ENCODE measurements around the gene SLC35F2.
"Not testable (repeated sequence)": the region's sequence is repeated elsewhere in the genome, so short reads cannot be mapped to it uniquely, and the experiment has no call there.

SLC35F2 gene

DNA sequence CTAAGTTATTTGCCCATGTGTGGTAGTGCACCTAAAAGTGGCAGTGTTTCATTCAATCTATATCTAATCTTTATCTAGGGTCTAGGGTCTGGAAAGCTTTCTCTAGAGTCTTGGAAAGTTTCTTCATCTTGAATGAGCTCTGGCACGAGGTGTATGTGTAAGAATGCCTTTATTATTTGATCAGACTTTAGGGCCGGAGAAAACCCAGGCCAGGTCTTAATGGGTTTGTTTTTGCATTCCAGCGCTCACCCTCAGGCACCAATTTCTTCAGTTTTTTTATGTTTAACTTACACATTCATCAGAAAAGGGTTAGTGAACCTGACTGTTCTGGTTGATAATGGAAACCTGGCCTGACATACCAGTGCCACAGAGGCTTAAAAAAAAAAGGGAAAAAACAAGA lies 78.5 kb downstream of the SLC35F2 start:
- H3K27me3 ChIP-seq (replicated peaks in 2 of 5; ENCODE audit: control insufficient read depth in 4 of 5, insufficient read depth in 5 of 5, low read length in 4 of 5) = peaks cover 0 to 4% (median 2%) of the 10 kb centered on the region in 5 experiments
- WGBS (ENCODE audit: insufficient coverage) = 80% methylated on average over 1 of the region's 3 CpGs
- H3K9me3 ChIP-seq (ENCODE audit: control extremely low read depth in 1 of 5, control insufficient read depth in 4 of 5, insufficient read depth in 2 of 5, low read depth in 1 of 5, low read length in 4 of 5) = no peaks in the 10 kb centered on the region
- no peaks in the 10 kb centered on the region for H3K4me1 ChIP-seq (ENCODE audit: control extremely low read depth in 1 of 4, control insufficient read depth in 4 of 4, insufficient read depth in 4 of 4, low read length in 3 of 4)
- H3K36me3 ChIP-seq (ENCODE audit: control insufficient read depth in 4 of 4, insufficient read depth in 4 of 4, low read length in 3 of 4) = no peaks in the 10 kb centered on the region
- no peak overlapping the region for H3K27ac ChIP-seq (ENCODE audit: insufficient read depth in 1 of 2, low read depth in 1 of 2, low read length in 2 of 2, poor library complexity in 1 of 2, severe bottlenecking in 2 of 2)
- ChIA-PET POLR2A (interaction anchor here (0.7 kb wide), 1 partner anchor 91 kb away, joined by 6 read pairs; no protein-coding TSS in a partner anchor), CTCF (no interaction called here)
- DNase-seq = no peak
- no peak overlapping the region for H3K4me3 ChIP-seq (ENCODE audit: control insufficient read depth in 1 of 7, extremely low read depth in 1 of 7, insufficient read depth in 4 of 7, low read depth in 2 of 7, low read length in 6 of 7)

- POLR2A ChIA-PET = no interaction called here
Measured at GRCh38 chr11:107778839-107779517, 79.6 kb downstream of the SLC35F2 start.

DNA sequence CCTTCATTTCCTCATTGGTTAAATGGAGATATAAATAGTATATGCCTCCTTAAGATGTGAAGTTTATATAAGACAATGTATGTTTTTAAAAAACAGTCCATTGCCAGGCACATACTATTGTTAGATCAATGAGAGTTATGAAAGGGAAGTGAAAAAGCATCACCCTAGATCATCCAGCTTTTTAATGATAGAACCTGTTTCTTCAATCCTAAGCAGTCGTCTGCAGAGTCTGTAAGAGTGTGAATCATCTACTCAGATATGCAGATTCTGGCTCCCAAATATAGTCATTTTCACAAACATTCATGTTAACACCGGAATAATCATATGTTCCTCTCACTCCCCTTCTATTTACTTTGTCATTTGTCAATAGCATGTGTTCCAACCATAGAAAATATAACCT lies 81.5 kb downstream of the SLC35F2 start:
- ChIA-PET CTCF (interaction anchor here (1.4 kb wide), 1 partner anchor 36 kb away, joined by 4 read pairs; no protein-coding TSS in a partner anchor), POLR2A (no interaction called here)
- WGBS (ENCODE audit: insufficient coverage) = 80% methylated on average over 2 of the region's 2 CpGs
- Histone ChIP-seq H3K27me3 (replicated peaks in 2 of 5; ENCODE audit: control insufficient read depth in 4 of 5, insufficient read depth in 5 of 5, low read length in 4 of 5) (peaks cover 0 to 4% (median 0%) of the 10 kb centered on the region in 5 experiments), H3K4me1 (ENCODE audit: control extremely low read depth in 1 of 4, control insufficient read depth in 4 of 4, insufficient read depth in 4 of 4, low read length in 3 of 4) (no peaks in the 10 kb centered on the region), H3K9me3 (ENCODE audit: control extremely low read depth in 1 of 5, control insufficient read depth in 4 of 5, insufficient read depth in 2 of 5, low read depth in 1 of 5, low read length in 4 of 5) (no peaks in the 10 kb centered on the region), H3K4me3 (ENCODE audit: control insufficient read depth in 1 of 7, extremely low read depth in 1 of 7, insufficient read depth in 4 of 7, low read depth in 2 of 7, low read length in 6 of 7) (no peak overlapping the region), H3K36me3 (ENCODE audit: control insufficient read depth in 4 of 4, insufficient read depth in 4 of 4, low read length in 3 of 4) (no peaks in the 10 kb centered on the region), H3K27ac (ENCODE audit: insufficient read depth in 1 of 2, low read depth in 1 of 2, low read length in 2 of 2, poor library complexity in 1 of 2, severe bottlenecking in 2 of 2) (no peak overlapping the region)
- no peak for DNase-seq

More at GRCh38 chr11:107778839-107779517, 79.6 kb downstream of the SLC35F2 start:
- Histone ChIP-seq H3K36me3 (ENCODE audit: control insufficient read depth in 4 of 4, insufficient read depth in 4 of 4, low read length in 3 of 4) (no peaks in the 10 kb centered on the region), H3K4me1 (ENCODE audit: control extremely low read depth in 1 of 4, control insufficient read depth in 4 of 4, insufficient read depth in 4 of 4, low read length in 3 of 4) (no peaks in the 10 kb centered on the region), H3K4me3 (ENCODE audit: control insufficient read depth in 1 of 7, extremely low read depth in 1 of 7, insufficient read depth in 4 of 7, low read depth in 2 of 7, low read length in 6 of 7) (no peak overlapping the region), H3K27me3 (replicated peaks in 2 of 5; ENCODE audit: control insufficient read depth in 4 of 5, insufficient read depth in 5 of 5, low read length in 4 of 5) (peaks cover 0 to 4% (median 2%) of the 10 kb centered on the region in 5 experiments), H3K9me3 (ENCODE audit: control extremely low read depth in 1 of 5, control insufficient read depth in 4 of 5, insufficient read depth in 2 of 5, low read depth in 1 of 5, low read length in 4 of 5) (no peaks in the 10 kb centered on the region), H3K27ac (ENCODE audit: insufficient read depth in 1 of 2, low read depth in 1 of 2, low read length in 2 of 2, poor library complexity in 1 of 2, severe bottlenecking in 2 of 2) (no peak overlapping the region)
- 97% methylated on average over 6 of the region's 7 CpGs for WGBS (ENCODE audit: insufficient coverage)
- DNase-seq = no peak
- CTCF ChIA-PET = no interaction called here

GRCh38 chr11:107776062-107776461 lies 82.5 kb downstream of the SLC35F2 start:
- ChIA-PET CTCF (interaction anchor here (0.7 kb wide), 1 partner anchor 80 kb away, joined by 3 read pairs; no protein-coding TSS in a partner anchor), POLR2A (no interaction called here)
- Histone ChIP-seq H3K4me3 (ENCODE audit: control insufficient read depth in 1 of 7, extremely low read depth in 1 of 7, insufficient read depth in 4 of 7, low read depth in 2 of 7, low read length in 6 of 7) (no peak overlapping the region), H3K36me3 (ENCODE audit: control insufficient read depth in 4 of 4, insufficient read depth in 4 of 4, low read length in 3 of 4) (no peaks in the 10 kb centered on the region), H3K27me3 (replicated peaks in 2 of 5; ENCODE audit: control insufficient read depth in 4 of 5, insufficient read depth in 5 of 5, low read length in 4 of 5) (peaks cover 0 to 4% (median 0%) of the 10 kb centered on the region in 5 experiments), H3K9me3 (ENCODE audit: control extremely low read depth in 1 of 5, control insufficient read depth in 4 of 5, insufficient read depth in 2 of 5, low read depth in 1 of 5, low read length in 4 of 5) (no peaks in the 10 kb centered on the region), H3K27ac (ENCODE audit: insufficient read depth in 1 of 2, low read depth in 1 of 2, low read length in 2 of 2, poor library complexity in 1 of 2, severe bottlenecking in 2 of 2) (no peak overlapping the region), H3K4me1 (ENCODE audit: control extremely low read depth in 1 of 4, control insufficient read depth in 4 of 4, insufficient read depth in 4 of 4, low read length in 3 of 4) (no peaks in the 10 kb centered on the region)
- 96% methylated on average over 2 of the region's 6 CpGs for WGBS (ENCODE audit: insufficient coverage)
- no peak for DNase-seq

DNA sequence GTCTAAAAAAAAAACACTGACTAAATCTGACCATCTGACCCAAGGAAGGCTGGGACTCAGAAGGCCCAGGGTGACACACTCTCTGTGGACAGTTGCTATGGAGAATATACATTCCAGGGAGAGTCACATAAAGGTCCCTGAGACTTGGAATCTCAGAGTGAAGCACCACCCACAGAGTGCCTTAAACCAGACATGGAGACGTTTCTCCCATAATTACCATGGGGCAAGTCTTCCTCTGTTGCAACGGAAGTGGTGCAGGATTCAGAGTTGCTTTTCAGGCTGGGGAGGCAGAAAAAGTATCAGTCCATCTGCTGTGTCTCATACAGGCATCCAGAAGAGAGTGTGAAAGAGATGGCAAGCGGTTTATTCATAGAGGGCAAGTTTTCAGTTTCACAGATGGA lies 88.0 kb downstream of the SLC35F2 start:
- no peaks in the 10 kb centered on the region for H3K4me1 ChIP-seq (ENCODE audit: control extremely low read depth in 1 of 4, control insufficient read depth in 4 of 4, insufficient read depth in 4 of 4, low read length in 3 of 4)
- no peaks in the 10 kb centered on the region for H3K9me3 ChIP-seq (ENCODE audit: control extremely low read depth in 1 of 5, control insufficient read depth in 4 of 5, insufficient read depth in 2 of 5, low read depth in 1 of 5, low read length in 4 of 5)
- DNase-seq = no peak
- ChIA-PET CTCF (interaction anchor here (0.6 to 1.7 kb wide), 5 partner anchors 9 to 224 kb away, joined by 3 to 8 read pairs (median 3); no protein-coding TSS in a partner anchor), POLR2A (no interaction called here)
- no peak overlapping the region for H3K4me3 ChIP-seq (ENCODE audit: control insufficient read depth in 1 of 7, extremely low read depth in 1 of 7, insufficient read depth in 4 of 7, low read depth in 2 of 7, low read length in 6 of 7)
- H3K27ac ChIP-seq (ENCODE audit: insufficient read depth in 1 of 2, low read depth in 1 of 2, low read length in 2 of 2, poor library complexity in 1 of 2, severe bottlenecking in 2 of 2) = no peak overlapping the region
- WGBS (ENCODE audit: insufficient coverage) = 88% methylated on average over 2 of the region's 3 CpGs
- H3K27me3 ChIP-seq (replicated peaks in 2 of 5; ENCODE audit: control insufficient read depth in 4 of 5, insufficient read depth in 5 of 5, low read length in 4 of 5) = no peaks in the 10 kb centered on the region
- H3K36me3 ChIP-seq (ENCODE audit: control insufficient read depth in 4 of 4, insufficient read depth in 4 of 4, low read length in 3 of 4) = no peaks in the 10 kb centered on the region

GRCh38 chr11:107769189-107769588 lies 89.4 kb downstream of the SLC35F2 start:
- 81% methylated on average over 3 of the region's 3 CpGs for WGBS (ENCODE audit: insufficient coverage)
- H3K9me3 ChIP-seq (ENCODE audit: control extremely low read depth in 1 of 5, control insufficient read depth in 4 of 5, insufficient read depth in 2 of 5, low read depth in 1 of 5, low read length in 4 of 5) = no peaks in the 10 kb centered on the region
- H3K4me3 ChIP-seq (ENCODE audit: control insufficient read depth in 1 of 7, extremely low read depth in 1 of 7, insufficient read depth in 4 of 7, low read depth in 2 of 7, low read length in 6 of 7) = no peak overlapping the region
- H3K27me3 ChIP-seq (replicated peaks in 2 of 5; ENCODE audit: control insufficient read depth in 4 of 5, insufficient read depth in 5 of 5, low read length in 4 of 5) = no peaks in the 10 kb centered on the region
- no peaks in the 10 kb centered on the region for H3K36me3 ChIP-seq (ENCODE audit: control insufficient read depth in 4 of 4, insufficient read depth in 4 of 4, low read length in 3 of 4)
- H3K27ac ChIP-seq (ENCODE audit: insufficient read depth in 1 of 2, low read depth in 1 of 2, low read length in 2 of 2, poor library complexity in 1 of 2, severe bottlenecking in 2 of 2) = no peak overlapping the region
- H3K4me1 ChIP-seq (ENCODE audit: control extremely low read depth in 1 of 4, control insufficient read depth in 4 of 4, insufficient read depth in 4 of 4, low read length in 3 of 4) = no peaks in the 10 kb centered on the region
- POLR2A ChIA-PET = interaction anchor here (0.6 kb wide), 1 partner anchor 126 kb away, joined by 4 read pairs; no protein-coding TSS in a partner anchor
- no peak for DNase-seq
- CTCF ChIA-PET = interaction anchor here (1.3 kb wide), 1 partner anchor 30 kb away, joined by 3 read pairs; no protein-coding TSS in a partner anchor

GRCh38 chr11:107758719-107759355 lies 99.8 kb downstream of the SLC35F2 start:
- H3K27ac ChIP-seq (ENCODE audit: insufficient read depth in 1 of 2, low read depth in 1 of 2, low read length in 2 of 2, poor library complexity in 1 of 2, severe bottlenecking in 2 of 2); H3K4me3 ChIP-seq (ENCODE audit: control insufficient read depth in 1 of 7, extremely low read depth in 1 of 7, insufficient read depth in 4 of 7, low read depth in 2 of 7, low read length in 6 of 7); H3K9me3 ChIP-seq (ENCODE audit: control extremely low read depth in 1 of 5, control insufficient read depth in 4 of 5, insufficient read depth in 2 of 5, low read depth in 1 of 5, low read length in 4 of 5); DNase-seq; H3K4me1 ChIP-seq (ENCODE audit: control extremely low read depth in 1 of 4, control insufficient read depth in 4 of 4, insufficient read depth in 4 of 4, low read length in 3 of 4); H3K27me3 ChIP-seq (replicated peaks in 2 of 5; ENCODE audit: control insufficient read depth in 4 of 5, insufficient read depth in 5 of 5, low read length in 4 of 5); POLR2A ChIA-PET; H3K36me3 ChIP-seq (ENCODE audit: control insufficient read depth in 4 of 4, insufficient read depth in 4 of 4, low read length in 3 of 4); CTCF ChIA-PET: not testable (repeated sequence)
- 93% methylated on average over 5 of the region's 7 CpGs for WGBS (ENCODE audit: insufficient coverage)
